C4-2B (cell line): ENCODE measurements around the gene KAT6B.

Experiments
- ZFX ChIP-seq: fragments of 450-650 bp; IDR thresholded peaks from 2 replicates; pipeline ENCODE4 v1.6.1; 2017
- TF ChIP-seq, protein P1 (sequence below): fragments of 450-650 bp; conservative IDR thresholded peaks from 2 replicates; pipeline ENCODE4 v1.5.1; 2017; ENCODE audit warnings: mild to moderate bottlenecking

DNA sequence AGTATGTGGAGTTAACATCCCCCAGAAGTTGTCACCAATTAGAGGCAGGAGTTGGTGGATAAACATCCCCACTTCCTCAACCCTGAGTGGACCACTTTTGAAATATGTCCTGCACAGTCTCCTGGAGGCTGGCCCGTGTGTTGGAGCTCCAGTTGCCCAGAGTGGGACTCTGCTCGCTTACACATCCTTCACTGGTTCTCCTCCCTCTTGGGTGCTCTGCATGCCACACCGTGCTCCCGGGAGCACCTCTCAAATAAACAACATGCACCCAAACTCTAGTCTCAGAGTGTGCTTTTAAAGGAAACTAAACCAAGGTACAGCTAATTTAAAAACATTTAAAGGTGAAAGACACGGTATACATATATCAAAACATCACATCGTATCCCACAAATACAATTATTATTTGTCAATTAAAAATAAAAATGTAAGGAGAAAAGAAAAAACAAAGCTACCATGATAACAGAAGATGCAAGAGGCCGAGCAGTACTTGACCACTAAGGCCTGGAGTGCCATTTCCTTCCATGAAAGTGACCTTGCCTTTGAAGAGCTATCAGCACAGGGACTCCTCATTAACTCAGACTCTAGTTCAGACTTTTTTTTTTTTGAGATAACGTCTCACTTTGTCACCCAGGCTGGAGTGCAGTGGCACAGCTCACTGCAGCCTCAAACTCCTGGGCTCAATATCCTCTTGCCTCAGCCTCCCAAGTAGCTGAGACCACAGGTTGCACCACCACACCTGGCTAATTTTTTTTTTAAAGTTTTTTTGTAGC, 237.2 kb downstream of the KAT6B start:
- TF ChIP-seq, protein P1, sequence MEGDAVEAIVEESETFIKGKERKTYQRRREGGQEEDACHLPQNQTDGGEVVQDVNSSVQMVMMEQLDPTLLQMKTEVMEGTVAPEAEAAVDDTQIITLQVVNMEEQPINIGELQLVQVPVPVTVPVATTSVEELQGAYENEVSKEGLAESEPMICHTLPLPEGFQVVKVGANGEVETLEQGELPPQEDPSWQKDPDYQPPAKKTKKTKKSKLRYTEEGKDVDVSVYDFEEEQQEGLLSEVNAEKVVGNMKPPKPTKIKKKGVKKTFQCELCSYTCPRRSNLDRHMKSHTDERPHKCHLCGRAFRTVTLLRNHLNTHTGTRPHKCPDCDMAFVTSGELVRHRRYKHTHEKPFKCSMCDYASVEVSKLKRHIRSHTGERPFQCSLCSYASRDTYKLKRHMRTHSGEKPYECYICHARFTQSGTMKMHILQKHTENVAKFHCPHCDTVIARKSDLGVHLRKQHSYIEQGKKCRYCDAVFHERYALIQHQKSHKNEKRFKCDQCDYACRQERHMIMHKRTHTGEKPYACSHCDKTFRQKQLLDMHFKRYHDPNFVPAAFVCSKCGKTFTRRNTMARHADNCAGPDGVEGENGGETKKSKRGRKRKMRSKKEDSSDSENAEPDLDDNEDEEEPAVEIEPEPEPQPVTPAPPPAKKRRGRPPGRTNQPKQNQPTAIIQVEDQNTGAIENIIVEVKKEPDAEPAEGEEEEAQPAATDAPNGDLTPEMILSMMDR = no peak
- TF ChIP-seq ZFX = no peak
